AG04450 (cell line): Measurements from ENCODE around the gene TMEM184A. TPM values are rescaled to one million over a fixed set of nuclear protein-coding genes. Genes with fewer than 3 reads are reported as not detected.
A peak's percentile ranks its signal among the peaks of the same experiment; 100 is the strongest.

Experiments
- CTCF ChIA-PET: fragments of 300-600, 350-600 bp; formaldehyde crosslinking; extraction: SDS; loops from one replicate; lab custom pipeline; 2022; ENCODE audit warnings: antibody characterized with exemption, inconsistent platforms; lab: Charles Lee
- POLR2A ChIA-PET: fragments of 350-600 bp; formaldehyde crosslinking; extraction: SDS; loops from one replicate; lab custom pipeline; 2021; ENCODE audit warnings: antibody characterized with exemption, inconsistent platforms; lab: Yijun Ruan, JAX
- DNase-seq: peaks from one replicate; pipeline ENCODE4 v3.0.0-alpha.2; 2011; ENCODE audit warnings: low read depth, low spot score
- H3K27ac ChIP-seq: one replicate; pipeline ENCODE4 v1.5.1; 2012; ENCODE audit warnings: low read depth, low read length, control low read depth
- H3K27me3 ChIP-seq: one replicate; pipeline ENCODE4 v1.6.0; 2012; ENCODE audit warnings: low read length; ENCODE audit not compliant: control insufficient read depth, insufficient read depth
- H3K4me3 ChIP-seq: 2 replicates; pipeline ENCODE4 v1.5.1; 2011; ENCODE audit warnings: mild to moderate bottlenecking, low read depth, low read length, control low read depth
- H3K9me3 ChIP-seq: 2 replicates; pipeline ENCODE4 v1.5.1; 2012; ENCODE audit warnings: low read length; ENCODE audit not compliant: control insufficient read depth, insufficient read depth
- polyA plus RNA-seq: library from polyadenylated mRNA; depleted of rRNA; stranded (reverse); fragments of >200 nt; gene quantifications from 2 replicates; pipeline ENCODE4 v1.2.3, GENCODE V29; 2011
- TF ChIP-seq, protein P1 (sequence below): IDR thresholded peaks from 2 replicates; pipeline ENCODE4 v1.5.1; 2011; ENCODE audit warnings: low read depth, low read length, control low read depth, inconsistent platforms

TMEM184A gene
- polyA plus RNA-seq, 1 experiment: 0.56 TPM

DNA sequence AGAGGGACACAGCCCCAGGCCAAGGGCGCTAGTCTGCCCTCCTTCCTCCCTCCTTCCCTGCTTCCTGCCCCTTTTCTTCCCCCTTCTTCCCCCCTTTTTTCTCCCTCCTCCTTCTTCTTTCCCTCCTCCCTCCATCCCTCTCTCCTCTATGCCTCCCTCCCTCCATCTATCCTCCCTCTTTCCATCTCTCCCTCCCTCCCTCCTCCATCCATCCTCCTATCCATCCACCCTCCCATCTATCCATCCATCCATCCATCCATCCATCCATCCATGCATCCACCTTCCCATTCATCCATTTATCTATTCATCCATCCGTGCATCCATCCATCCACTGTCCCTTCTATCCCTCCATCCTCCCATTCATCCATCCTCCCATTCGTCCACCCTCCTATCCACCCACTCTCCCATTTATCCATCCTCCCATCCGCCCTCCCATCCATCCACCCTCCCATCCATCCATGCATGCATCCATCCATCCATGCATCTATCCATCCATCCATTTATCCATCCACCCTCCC lies 38.0 kb upstream of the TMEM184A start:
- no peak for DNase-seq
- H3K27ac ChIP-seq: no peak overlapping the region
- POLR2A ChIA-PET: no interaction called here

DNA sequence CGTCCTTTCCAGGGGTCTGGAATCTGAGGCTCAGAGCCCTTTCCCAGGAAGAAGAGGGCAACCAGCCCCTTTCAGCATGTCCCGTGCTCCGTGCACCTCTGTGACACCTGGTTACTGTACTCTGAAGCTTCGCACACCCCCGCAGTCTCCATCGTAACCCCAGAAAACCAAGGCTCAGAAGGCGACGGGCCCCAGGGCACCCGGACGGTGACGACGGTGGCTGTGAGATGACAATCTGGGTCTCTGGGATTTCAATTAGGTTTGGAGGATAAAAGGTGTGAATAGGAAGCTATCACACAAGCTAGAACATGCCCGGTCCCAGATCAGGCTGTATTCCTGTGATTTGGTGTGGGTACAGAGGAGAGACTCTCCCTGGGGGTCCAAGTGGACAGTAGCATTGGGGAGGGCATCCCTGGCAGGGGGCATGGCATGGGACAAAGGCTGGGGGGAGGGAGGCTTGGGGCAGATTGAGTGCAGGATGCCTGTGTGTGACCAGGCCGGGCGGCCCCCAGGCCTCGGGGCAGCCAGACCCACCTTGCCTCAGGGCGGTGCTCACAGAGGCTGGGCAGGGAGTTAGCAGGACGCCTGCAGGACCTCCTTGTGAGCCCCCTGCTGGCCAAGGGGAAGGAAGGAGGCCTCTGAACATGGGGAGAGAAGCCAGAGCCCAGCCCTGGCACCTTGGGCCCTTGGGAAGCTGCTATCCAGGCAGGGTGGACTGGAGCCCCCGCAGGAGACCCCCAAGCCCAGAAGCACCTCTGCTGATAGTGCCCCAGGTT lies 37.3 kb upstream of the TMEM184A start:
- TF ChIP-seq, protein P1, sequence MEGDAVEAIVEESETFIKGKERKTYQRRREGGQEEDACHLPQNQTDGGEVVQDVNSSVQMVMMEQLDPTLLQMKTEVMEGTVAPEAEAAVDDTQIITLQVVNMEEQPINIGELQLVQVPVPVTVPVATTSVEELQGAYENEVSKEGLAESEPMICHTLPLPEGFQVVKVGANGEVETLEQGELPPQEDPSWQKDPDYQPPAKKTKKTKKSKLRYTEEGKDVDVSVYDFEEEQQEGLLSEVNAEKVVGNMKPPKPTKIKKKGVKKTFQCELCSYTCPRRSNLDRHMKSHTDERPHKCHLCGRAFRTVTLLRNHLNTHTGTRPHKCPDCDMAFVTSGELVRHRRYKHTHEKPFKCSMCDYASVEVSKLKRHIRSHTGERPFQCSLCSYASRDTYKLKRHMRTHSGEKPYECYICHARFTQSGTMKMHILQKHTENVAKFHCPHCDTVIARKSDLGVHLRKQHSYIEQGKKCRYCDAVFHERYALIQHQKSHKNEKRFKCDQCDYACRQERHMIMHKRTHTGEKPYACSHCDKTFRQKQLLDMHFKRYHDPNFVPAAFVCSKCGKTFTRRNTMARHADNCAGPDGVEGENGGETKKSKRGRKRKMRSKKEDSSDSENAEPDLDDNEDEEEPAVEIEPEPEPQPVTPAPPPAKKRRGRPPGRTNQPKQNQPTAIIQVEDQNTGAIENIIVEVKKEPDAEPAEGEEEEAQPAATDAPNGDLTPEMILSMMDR: peak; percentile 48
- Histone ChIP-seq H3K27ac (no peak overlapping the region), H3K27me3 (peaks cover 58% of the 10 kb centered on the region), H3K4me3 (no peak overlapping the region), H3K9me3 (peaks cover 14% of the 10 kb centered on the region)
- ChIA-PET CTCF (interaction anchor here (0.7 kb wide), 1 partner anchor 71 kb away, joined by 10 read pairs; no protein-coding TSS in a partner anchor), POLR2A (no interaction called here)
- DNase-seq: no peak

More for the DNA sequence above, 38.0 kb upstream of the TMEM184A start:
- peaks cover 7% of the 10 kb centered on the region for H3K9me3 ChIP-seq
- CTCF ChIA-PET: no interaction called here
- peaks cover 60% of the 10 kb centered on the region for H3K27me3 ChIP-seq
- TF ChIP-seq, protein P1: no peak
- H3K4me3 ChIP-seq: no peak overlapping the region

DNA sequence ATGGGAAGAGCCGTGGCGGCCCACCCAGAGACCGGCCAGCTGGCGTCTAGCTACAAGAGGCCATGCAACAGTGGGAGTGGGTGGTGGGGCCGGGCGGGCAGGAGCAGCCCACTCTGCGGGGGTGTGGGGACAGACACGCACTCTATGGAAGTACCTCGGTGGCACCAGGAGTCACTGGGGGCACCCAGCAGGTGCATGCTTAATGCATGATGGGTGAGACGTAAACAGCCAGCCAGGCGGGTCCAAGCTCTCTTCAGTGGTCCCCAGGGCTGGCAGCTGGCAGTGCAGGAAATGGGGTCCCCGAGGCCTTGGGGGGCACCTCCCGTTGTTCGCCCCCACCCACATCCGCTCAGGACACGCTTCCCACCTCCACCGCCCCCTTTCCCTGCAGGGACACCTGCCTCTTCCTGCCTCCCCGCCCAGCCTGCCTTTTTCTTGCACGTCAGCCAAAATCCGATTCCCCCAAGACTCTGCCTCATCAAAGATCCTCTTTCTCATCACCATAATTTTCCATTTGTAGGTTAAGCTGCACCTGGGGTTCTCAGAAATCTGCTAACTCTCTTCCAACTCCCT lies 36.4 kb upstream of the TMEM184A start:
- Histone ChIP-seq H3K9me3 (peaks cover 15% of the 10 kb centered on the region), H3K4me3 (no peak overlapping the region), H3K27ac (no peak overlapping the region), H3K27me3 (peaks cover 54% of the 10 kb centered on the region)
- ChIA-PET CTCF (interaction anchor here (0.7 kb wide), 1 partner anchor 72 kb away, joined by 10 read pairs; no protein-coding TSS in a partner anchor), POLR2A (no interaction called here)
- DNase-seq: no peak
- TF ChIP-seq, protein P1: no peak

DNA sequence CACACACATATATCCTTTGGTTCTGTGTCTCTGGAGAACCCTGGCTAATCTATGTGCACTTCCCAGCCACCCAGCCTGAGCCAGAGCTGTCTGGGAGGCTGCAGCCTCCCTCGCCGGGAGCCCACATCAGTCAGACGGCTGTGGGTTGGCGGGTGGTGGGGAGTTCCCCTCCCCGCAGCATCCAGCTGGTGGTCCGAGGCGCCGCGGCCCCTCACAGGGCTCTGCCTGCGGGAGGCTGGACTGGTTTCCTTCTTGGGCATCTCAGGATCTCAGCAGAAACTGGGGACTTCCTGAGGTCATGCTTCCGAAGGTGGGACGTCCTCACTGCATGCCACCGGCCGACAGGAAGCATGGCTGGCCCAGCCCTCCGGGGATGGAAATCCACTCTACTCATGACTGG lies 35.9 kb upstream of the TMEM184A start:
- Histone ChIP-seq H3K9me3 (peaks cover 15% of the 10 kb centered on the region), H3K4me3 (no peak overlapping the region), H3K27me3 (peaks cover 55% of the 10 kb centered on the region), H3K27ac (no peak overlapping the region)
- DNase-seq: no peak
- ChIA-PET CTCF (no interaction called here), POLR2A (no interaction called here)
- TF ChIP-seq, protein P1: no peak

DNA sequence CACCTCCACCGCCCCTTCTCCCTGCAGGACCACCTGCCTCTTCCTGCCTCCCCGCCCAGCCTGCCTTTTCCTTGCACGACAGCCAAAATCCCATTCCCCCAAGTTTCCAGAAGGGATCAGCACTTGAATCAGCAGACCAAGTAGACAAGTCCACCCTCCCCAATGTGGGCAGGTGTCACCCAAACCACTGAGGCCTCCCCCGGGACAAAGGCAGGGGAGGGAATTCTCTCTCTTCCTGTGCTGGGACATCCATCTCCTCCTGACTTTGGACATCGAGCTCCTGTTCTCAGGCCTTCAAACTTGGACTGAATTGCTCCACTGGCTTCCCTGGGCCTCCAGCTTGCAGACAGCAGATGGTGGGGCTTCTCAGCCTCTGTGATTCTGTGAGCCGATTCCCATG lies 35.4 kb upstream of the TMEM184A start:
- ChIA-PET CTCF (no interaction called here), POLR2A (no interaction called here)
- Histone ChIP-seq H3K27me3 (peaks cover 55% of the 10 kb centered on the region), H3K4me3 (no peak overlapping the region), H3K27ac (no peak overlapping the region), H3K9me3 (peaks cover 18% of the 10 kb centered on the region)
- TF ChIP-seq, protein P1: no peak
- no peak for DNase-seq
